Esophagus squamous epithelium (tissue), 4 donors: ENCODE results near the gene L3MBTL3.

Experiments
- CTCF ChIP-seq, 6 experiments: fragments of 450-650 bp in 4 of 6; fragments of 200-600 bp in 2 of 6; sonication (generic) in 2 of 6; IDR thresholded peaks; one replicate each; pipeline ENCODE4 v1.5.1; 2016 to 2019; ENCODE audit warnings: antibody characterized with exemption in 6 of 6, mild to moderate bottlenecking in 4 of 6, moderate library complexity in 4 of 6
- POLR2A ChIP-seq, 4 donors: fragments of 450-650 bp; IDR thresholded peaks; one replicate each; pipeline ENCODE4 v1.6.1; 2017; ENCODE audit warnings: antibody characterized with exemption in 4 of 4, mild to moderate bottlenecking in 4 of 4, moderate library complexity in 3 of 4

- no peak for TF ChIP-seq CTCF (IDR thresholded peaks at IDR 0.05)
- TF ChIP-seq POLR2A (IDR thresholded peaks at IDR 0.05) = no peak
These were observed 169.2 kb downstream of the L3MBTL3 start for GRCh38 chr6:130187335-130188206.
